ENCODE data around the gene CACNA1C. TPM values are rescaled to one million over a fixed set of nuclear protein-coding genes. Genes with fewer than 3 reads are reported as not detected.

Gene CACNA1C
- total RNA-seq, 1 donor from 2014 or later, result 6.8 TPM

DNA sequence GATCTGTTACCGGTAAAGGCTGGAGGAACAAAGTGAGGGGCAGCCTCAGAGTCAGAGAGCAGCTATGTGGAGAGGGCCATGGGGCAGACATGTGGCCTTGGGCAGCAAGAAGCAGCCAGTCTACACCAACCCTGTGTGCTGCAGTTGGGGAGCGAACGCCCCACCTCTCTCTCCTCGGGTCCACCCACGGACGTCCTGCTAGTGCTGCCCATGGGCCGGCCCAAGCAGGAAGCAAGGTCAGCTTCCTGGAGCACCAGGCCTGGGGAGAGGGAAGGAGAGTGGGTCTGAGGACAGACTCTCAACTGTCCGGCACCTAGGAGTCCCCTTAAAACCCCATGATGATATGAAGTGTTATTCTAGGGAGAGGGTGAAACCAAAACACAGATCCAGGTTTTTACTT, 487.2 kb downstream of the CACNA1C start:
- no peak for DNase-seq (ENCODE audit: low spot score)

DNA sequence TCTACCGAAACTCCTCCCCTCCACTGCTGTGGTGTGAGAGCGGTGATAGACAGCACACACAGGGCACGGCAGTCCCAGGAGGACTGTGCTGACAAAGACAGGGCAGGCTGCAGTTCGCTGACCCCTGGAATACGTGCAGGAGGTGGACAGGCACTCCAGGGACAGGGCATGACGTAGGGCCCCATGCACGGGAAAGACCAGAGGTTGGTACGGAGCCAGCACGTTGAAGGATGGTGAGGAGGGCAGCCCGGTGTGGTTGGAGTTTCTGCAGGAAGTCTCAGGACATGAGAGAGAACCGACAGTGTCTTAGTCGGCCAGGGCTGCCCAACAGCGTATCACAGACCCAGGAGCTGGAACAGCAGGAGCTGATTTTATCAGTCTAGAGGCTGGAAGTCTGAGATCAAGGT, 487.8 kb downstream of the CACNA1C start:
- no peak for DNase-seq (ENCODE audit: low spot score)

DNA sequence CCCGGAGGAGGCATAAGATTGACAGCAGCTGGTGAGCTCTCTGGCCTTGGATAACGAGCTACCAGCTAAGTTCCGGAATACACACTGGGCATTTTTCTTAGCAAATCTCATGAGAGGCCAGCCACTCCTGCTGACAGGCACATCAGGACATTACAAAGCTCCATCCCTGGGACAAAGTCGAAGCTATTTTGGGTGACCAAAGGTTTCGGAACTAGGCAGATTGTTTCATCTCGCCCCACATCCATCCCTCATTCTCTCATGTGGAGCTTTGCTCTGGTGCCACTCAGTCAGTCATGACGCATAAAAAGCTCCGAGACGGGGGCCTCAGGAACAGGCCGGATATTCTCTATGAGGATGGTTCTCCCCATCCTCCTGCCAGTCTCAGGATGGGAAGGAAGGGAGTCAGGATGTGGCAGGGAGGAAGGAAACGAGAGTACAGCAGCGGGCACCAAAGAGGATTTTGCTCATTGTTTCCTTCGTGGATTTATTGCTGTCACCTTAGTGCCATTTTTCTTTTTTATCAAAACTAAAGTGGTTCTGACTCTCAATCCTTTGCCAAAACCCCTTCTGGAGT, 488.9 kb downstream of the CACNA1C start:
- DNase-seq (ENCODE audit: low spot score), result no peak

- no peak for DNase-seq (ENCODE audit: low spot score)
Measured at GRCh38 chr12:2543801-2544200, 491.0 kb downstream of the CACNA1C start.

DNA sequence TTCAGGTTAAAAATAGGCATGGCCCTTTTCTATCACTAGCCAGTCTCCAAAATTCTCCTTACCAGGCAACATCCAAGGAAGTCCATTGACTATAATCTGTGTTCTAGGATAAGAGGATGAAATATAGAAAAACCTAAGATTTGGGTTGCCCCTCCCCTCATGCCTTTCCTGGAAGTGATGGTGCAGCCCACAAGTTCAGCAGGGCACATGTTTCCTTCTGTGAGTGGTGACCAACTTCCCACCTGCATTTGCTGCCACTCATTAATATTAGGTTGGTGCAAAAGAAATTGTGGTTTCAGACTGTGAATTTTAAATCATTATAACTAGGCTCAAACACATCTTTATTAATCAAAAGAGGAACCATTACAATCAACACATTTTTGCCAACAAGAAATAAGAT, 491.4 kb downstream of the CACNA1C start:
- no peak for DNase-seq (ENCODE audit: low spot score)

GRCh38 chr12:2547273-2548044, 494.7 kb downstream of the CACNA1C start:
- no peak for DNase-seq (ENCODE audit: low spot score)

DNA sequence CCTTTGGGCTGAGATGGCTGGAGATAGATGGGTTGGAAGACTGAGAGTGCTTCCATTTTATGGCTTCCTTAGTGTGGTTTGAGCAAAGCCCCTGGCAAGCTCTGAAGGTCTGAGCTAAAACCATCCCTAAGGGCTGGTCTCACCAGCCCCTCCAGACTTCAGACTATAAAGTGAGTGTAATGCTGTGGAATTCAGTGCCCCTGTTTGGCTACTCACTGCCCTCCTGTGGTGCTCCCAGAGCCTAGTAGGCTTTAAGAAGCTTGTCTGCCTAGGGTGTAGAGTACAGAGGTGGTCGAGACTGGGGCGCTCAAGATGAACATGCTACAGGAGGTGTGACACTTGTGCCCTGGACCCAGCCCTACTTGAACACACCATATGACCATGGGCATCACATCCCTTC, 495.3 kb downstream of the CACNA1C start:
- no peak for DNase-seq (ENCODE audit: low spot score)

GRCh38 chr12:2550561-2551411, 498.0 kb downstream of the CACNA1C start:
- no peak for DNase-seq (ENCODE audit: low spot score)

DNA sequence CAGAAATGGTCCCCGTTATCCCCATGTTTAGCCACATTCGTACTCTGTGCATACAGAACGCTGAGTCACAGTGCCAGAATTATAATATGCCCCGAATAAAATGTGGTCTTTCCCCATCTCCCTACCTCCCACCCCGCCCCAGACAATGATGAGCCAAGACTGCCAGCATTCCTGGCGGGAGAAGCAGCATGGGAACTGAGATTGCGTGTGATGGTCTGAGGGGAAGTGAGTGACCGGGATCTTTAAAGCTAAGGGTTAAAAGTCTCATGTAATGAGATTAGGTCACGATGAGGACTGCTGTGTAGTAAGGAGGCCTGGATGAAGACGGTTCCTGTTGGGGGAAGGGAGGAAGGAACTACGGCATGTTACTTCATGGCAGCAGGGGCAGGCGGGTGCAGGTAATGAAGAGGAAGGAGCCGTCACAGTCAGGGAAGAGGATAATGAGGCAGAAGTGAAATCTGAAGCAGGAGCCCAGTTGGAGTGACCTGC, 498.7 kb downstream of the CACNA1C start:
- DNase-seq (ENCODE audit: low spot score), result no peak

GRCh38 chr12:2552000-2552756, 499.4 kb downstream of the CACNA1C start:
- peak; percentile 51 for DNase-seq (ENCODE audit: low spot score)

DNA sequence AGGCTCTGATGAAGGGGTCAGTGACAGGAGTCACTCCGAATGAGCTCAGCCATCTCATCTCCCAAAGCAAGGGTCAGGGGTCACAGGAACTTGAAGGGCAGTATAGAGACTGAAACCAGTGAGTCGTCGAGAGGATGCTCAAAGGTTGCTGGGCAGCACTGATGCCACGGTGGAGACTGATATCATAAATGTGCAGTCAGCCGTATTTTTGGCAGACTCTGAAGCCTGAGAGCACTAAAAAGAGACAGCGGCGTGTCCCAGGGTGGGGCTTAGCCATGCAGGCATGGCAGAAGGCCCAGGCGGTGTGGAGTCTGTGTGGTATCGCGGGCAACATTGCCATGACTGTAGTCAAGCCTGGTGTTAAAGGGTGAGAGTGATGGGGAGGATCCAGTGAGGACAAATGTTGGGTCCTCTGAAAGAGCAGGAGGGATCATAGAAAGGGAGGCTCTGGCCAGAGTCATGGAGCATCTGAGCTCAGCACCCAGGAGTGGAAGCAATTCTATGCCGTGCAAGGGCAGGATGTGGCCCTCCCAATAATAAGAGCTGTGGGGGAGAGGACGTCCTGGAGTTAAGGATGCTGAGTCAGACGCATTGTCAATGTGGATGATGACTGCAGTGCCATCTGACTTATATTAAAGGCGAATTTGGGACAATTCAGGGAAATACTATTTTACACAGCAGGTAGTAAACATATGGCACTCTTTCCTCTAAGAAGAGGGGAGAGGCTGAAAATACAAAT, 500.8 kb downstream of the CACNA1C start:
- DNase-seq (ENCODE audit: low spot score), result no peak

GRCh38 chr12:2555487-2556082, 502.8 kb downstream of the CACNA1C start:
- DNase-seq (ENCODE audit: low spot score), result peak; percentile 65

DNA sequence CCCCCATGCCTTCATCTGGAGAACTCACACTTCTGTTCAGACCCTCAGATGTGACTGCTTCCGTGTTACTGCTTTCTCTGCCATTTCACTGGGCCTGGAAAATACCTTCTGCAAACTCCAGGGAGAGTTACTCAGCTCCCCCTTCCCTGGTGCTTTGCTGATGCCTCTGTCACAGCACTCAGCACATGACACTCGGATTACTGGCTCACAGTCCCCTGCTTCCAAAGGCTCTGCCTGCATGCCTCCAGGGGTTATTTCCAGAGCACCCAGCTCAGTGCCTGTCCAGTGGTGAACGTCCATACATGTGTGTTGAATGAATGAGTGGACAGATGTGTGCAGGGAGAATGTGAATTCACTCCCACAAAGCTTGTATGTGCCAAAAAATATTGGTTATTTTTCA, 504.8 kb downstream of the CACNA1C start:
- no peak for DNase-seq (ENCODE audit: low spot score)

DNA sequence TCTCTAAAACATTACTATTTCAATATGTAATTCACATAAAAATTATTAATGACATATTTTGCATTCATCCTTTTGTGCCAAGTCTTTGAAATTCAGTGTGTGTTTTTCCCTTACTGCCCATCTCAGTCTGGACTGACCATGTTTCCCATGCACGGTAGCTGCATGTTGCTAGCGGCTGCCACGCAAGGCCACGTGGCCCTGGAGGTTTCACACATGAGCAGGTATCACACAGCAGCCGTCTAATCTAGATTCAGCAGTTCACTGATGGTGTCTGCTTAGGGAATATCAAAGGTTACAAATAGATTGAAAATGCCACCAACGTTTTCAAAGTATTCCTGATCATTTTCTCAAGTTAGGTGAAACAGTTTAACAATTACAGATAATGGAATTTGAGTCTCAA, 507.1 kb downstream of the CACNA1C start:
- no peak for DNase-seq (ENCODE audit: low spot score)

- no peak for DNase-seq (ENCODE audit: low spot score)
Measured at GRCh38 chr12:2560356-2560755, 507.6 kb downstream of the CACNA1C start.

GRCh38 chr12:2561367-2561766, 508.6 kb downstream of the CACNA1C start:
- peak; percentile 74 for DNase-seq (ENCODE audit: low spot score)

DNA sequence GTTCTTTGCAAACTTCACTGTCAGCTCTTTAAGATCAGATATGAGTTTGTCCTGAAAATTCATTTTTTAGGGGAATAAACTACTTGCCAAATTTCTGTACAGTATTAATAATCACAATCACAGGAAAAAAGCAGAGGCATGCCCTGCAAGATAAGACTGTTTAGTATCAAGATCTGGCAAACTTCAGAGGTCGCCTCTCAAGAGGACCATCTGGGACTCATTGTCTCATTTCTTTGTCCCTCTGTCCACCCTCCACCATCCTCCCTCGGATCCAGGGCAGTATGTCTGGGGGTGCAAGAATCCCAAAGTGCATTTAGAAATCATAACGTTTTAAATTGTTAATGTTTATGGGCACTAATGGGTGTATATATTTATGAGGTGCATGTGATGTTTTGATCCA, 509.6 kb downstream of the CACNA1C start:
- DNase-seq (ENCODE audit: low spot score), result no peak

- peak; percentile 75 for DNase-seq (ENCODE audit: low spot score)
Measured at GRCh38 chr12:2563709-2564108, 510.9 kb downstream of the CACNA1C start.

GRCh38 chr12:2566161-2566560, 513.4 kb downstream of the CACNA1C start:
- DNase-seq (ENCODE audit: low spot score), result peak; percentile 84

DNA sequence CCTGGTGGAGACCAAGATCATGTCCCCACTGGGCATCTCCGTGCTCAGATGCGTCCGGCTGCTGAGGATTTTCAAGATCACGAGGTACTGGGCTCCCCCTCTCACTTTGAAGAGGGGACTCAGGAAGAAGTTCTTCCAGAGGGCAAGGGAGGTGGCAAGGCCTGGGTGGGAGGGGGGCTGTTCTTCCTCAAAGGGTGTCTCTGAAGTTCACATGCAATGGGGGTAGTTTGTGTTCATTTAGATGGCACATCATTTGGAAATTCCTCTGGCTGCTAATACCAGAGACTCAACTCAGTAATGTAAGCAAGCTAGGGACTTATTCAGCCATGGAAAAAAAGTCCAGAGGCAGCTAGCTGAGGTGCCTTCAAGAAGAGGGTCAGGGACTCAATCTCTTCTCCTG, 514.9 kb downstream of the CACNA1C start:
- DNase-seq (ENCODE audit: low spot score), result no peak

Measured in mesenteric fat pad (tissue), 1 donor.